Activated CD4-positive, CD25-positive, alpha-beta regulatory T cell (primary cell): ENCODE results near the gene FEV.
A peak's percentile ranks its signal among the peaks of the same experiment; 100 is the strongest.

ENCODE experiments used
- DNase-seq, 4 experiments: peaks; one replicate each; lab custom pipeline; 2025; lab: John Stamatoyannopoulos, UW

The FEV gene

DNA sequence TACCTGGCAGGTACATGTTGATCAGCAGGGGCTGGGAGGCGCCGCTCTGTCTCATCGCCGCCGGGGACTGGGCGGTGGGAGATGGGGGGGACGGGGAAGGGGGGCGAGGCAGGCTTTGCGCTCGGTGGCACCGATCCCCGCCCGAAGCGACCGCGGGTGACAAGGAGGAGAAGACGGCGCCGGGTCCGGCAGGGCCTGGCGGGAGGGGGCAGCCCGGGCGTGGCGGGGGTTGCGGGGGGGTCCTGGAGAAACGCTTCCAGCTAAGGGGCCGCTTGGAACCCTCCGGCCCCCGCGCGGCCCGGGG lies at the start of gene FEV:
TSS of gene FEV (minus strand) at position 164 of the 304 bp plus-strand sequence. CDS start at position 55, 109 bp downstream.
- no peak for DNase-seq

DNA sequence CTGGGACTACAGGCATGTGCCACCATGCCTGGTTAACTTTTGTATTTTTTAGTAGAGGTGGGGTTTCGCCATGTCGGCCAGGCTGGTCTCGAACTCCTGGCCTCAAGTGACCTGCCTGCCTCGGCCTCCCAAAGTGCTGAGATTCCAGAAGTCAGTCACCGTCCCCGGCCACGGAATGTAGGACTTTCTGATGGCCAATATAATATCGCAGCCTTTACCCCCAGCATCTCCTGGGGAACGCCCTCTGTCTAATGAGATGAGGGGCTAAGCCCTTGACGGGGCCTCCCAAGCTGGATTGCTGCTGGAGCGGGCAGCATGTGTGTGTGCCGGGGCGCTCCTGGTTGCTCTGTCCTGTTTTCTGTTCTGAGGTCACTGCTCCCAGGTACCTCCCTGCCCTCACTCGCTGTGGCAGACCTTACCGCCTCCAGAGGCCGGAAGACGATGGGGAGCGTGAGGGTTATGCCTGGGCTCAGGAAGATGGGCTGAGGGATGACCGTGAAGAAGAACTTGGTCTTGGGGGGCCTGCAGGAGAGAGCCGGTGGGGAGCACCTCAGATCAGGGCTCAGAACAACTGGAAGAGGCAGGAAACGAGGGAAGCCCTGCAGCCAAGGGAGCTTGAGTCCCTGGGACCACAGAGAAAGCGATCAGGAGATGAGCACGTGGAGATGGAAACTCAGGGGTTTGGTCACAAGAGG lies 47.2 kb upstream of the FEV start:
- DNase-seq = no peak

DNA sequence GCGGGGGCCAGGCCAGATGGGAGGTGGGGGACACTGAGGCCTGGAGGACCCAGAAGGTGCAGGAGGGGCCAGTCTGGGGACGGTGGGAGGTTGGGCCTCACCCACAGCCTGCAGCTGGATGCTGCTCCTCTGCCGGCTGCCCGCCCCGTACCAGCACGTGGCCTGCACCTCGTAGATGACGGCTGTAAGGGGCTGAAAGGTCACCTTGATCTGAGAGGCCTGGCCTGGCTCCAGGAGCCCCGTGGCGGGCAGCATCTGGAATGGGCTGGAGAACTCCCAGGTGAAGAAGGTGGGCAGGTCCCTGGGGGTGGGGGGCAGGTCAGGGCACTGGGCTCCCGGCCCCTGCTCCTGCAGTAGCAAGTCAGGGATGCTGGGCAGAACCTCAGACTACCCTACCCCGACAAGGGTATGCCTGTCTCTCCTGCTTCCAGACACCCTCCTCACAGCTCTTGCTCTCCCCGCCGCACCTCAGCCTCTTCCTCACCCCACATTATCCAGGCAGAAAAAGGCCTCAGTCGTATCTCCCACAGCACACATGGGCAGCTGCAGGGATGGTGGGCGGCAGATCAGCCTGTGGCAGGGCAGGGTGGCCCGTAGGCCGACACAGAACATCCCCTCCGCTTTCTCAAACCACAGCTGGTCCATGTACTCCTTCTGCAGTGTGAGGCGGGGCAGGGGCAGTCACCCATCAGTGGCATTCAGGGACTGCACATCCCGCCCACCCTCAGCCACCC lies 46.2 kb upstream of the FEV start:
- no peak for DNase-seq

DNA sequence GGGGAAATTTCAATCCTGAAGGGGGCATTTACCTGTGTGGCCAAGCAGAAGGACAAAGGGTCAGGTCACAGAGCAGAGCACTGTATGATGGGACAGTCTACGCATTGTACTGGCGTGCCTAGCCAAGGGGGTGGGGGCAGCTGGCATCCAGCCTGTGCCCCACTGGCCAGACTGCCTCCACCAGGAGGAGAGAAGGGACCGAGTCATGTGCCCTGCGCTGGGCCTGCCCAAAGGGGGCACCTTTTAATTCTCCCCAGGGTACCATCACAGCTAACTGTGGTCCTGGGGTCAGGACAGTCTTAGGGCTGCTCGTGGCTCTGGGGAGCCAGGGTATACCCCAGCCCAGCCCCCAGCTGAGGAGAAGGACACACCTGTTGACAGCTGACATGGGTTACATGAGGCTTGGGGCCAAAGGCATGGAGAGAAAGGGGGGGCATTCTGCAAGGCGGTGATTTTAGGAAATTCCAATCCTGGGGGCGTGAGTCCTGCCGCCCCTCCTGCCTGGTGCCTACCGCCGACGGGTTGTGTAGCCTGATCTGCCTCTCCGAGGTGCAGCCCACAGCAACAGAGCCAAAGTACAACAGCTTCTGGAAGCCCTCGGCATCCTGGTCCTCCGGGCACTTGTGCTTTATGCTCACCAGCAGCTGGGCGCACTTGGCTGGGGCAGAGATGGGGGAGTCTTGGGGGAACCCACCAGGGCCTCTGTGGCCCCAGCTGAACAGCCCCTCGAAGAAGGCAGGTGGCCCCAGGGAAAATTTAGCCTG lies 45.4 kb upstream of the FEV start:
- no peak for DNase-seq

DNA sequence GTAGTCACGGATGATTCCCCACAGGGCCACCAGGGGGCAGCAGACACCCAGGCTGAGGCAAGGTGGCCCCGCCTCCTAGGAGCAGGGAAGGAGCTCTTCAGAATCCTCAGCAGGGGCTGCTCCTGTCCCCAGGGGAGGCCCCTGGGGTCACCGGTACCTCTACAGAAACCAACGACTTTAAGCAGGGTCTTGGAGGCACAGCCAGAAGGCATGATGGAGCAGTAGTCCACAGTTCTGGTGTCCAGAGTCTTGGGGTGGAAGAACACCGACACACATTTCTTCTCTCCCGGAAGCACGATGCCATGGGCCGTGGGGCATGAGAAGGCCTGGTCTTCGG lies 44.8 kb upstream of the FEV start:
- DNase-seq = peak; percentile 13 to 64 (median 50)

DNA sequence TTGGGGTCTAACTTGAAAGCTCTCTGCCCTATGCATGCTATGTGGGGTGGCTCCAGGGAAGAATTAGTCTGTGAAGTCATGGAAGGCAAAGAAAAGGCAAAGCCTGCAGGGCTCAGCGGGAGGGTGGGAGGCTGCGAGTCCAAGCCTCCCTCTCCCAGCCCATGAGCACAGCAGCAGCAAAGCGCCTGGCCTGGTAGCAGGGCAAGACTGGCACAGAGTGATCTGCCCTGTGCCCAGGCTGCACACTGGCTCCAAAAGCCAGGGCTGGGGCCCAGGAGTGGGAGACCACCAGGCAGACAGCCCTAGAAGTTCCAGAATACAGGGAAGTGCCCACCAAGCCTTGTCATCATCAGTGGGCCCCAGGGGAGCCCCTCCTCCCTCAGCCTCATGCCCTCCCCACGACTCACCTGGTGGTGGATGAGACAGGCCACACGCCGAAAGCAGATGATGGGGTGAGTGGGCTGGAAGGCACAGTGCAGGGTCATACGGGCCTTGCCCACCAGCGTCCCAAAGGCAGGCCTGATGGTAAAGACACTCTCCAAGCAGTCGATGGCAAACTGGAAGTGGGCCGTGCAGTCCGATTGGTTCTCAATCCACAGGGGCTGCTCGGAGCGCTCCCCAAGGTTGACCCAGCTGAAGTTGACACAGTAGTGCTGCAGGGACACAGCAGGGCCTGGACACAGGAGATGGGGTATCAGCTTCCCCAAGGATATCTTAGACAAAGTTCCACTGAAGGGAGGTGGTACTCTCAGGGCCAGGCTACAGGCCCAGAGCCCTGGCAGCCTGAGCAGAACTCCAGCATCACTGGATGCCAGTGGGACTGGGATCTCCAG lies 44.2 kb upstream of the FEV start:
- DNase-seq = no peak

DNA sequence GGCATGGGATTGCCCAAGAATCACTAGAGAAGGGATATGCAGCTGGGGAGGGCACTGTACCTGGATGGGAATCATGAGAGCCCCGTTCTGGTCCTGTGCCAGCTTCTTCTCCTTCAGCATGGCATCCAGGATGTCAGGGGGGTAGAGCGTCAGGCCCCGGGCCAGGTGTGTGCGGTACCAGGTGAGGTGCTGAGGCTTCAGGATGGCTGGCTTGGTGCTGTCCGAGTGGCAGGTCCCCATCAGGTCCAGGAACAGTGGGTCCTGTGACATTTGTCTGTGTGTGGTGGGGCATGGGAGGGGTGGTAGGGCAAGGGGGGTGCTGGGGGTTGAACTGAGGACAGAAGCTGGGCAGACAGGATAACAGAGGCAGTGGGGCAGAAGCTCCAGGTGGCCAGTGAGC lies 43.2 kb upstream of the FEV start:
- DNase-seq = no peak

DNA sequence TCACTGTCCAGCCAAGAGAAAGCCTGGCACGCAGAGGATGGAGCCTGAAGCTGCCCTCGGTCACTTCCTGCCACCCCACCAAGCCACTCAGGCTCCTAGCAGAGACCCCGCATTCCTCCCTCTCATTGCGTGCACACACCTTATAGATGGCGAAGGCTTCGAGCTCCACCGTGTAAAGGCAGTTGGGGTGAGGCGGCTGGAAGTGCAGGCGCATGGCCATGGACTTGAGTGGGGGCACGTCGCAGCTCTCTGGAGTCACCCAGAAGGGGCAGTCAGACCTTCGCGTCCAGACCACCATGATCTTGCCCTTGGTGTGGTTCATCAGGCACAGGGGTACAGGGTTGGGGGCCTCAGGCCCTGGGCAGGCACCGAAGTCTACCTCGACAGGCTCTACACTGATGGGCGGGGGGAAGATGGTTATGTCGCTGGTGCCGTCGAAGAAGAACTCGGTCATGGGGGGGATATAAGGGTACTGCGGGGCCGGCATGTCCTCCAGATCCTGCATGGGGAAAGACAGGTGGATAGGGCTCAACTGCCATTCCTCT lies 42.6 kb upstream of the FEV start:
- no peak for DNase-seq

DNA sequence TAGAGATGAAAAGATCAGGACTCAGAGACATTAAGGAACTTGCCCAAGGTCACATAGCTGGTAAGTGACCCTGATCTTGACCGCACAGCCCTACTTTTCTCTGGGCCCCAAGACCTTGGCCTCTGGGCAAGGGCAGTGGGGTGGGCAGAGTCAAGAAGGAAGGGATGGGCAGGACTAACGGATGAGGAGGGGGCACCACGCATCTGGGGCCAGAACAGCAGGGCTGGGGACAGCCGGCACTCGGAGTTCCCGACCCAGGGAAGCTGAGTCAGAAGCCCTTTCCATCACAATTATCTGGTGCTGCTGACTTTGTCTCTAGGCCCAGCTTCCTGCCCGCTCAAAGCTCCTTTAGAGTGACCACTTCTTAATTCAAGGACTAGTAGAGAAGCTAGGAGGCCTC lies 42.0 kb upstream of the FEV start:
- DNase-seq = no peak

DNA sequence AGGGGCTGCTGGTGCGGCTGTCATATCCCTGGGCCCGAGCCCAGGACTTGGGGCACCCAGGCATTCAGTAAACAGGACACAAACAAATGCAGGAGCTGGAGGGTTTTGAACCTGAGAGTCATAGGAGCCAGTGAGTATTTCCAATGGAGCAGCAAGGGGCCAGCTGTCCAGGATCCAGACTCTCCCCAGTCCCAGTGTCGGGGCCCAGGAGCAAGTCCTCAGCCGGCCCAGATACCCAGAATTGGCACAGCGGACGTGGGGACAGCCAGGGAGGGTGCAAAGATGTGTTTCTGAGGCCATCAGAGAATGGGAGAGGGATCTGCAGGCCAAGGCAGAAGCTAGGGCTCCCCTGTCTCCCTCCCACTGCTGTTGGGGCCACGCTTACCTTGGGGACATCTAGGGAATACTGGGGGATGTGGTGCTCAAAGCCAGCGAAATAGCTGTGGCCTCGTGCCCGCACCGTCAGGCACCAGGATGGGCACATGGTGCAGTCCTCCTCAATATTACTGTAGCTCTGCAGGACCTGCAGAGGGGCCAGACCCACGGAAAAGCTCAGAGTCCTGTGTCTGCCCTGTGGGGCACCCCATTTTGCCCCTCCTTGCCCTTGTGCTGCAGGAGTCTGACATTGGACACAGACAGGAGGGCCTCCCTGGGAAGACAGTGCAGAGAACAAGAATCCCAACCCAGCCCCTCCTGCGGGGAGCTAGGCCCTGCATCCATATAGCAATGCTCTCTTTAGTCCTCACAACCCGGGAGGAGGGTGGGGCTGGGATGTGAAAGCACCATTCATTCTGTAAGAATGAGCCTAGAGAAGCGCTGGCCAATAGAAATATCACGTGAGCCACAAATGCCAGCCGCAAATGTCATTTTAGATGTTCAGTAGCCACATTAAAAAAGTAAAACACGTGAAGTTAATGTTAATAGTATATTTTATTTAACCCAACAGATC lies 40.9 kb upstream of the FEV start:
- DNase-seq = no peak

DNA sequence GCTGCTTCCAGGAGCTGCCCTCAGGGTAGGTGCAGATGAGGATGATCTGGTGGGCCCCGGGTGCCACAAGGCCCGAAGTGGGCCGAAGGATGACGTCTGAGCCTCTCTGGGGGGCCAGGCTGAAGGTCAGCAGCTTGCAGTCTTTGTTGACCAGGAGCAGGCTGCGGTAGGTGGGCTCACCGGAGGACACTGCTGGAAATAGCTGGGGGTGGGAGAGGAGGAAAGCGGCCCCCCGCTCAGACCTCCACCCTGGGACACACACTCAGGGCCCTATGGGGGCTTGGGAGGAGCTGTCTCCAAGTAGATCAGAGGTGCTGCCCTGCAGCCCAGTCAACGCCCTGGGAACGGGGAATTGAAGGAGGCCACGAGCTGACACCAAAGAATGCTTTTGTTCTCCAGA lies 39.1 kb upstream of the FEV start:
- DNase-seq = no peak

DNA sequence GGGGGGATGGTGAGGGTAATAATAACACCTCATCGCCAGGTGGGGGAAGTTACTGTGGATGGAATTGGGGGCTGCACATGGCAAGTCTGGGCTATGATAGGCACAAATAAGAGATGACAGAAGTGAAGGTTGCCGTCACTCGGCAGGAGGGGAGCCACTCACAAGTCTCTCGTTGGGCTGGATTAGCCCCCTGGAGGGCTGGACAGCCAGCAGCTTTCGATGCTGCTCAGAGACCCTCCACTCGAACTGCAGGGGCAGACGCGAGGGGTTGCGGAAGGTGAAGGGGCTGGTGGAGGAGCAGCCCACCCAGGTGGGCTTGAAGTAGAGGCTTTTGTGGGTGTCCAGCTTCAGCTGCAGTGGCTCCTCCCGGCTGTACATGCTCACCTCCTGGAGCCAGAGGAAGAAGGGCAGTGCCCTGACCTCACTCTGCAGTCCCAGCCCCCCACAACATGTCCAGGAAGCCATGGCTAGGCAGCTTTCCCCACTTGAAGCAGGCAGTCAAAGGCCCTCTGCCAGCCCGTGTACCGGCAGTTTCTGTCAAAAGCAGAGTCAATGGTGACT lies 38.1 kb upstream of the FEV start:
- no peak for DNase-seq

DNA sequence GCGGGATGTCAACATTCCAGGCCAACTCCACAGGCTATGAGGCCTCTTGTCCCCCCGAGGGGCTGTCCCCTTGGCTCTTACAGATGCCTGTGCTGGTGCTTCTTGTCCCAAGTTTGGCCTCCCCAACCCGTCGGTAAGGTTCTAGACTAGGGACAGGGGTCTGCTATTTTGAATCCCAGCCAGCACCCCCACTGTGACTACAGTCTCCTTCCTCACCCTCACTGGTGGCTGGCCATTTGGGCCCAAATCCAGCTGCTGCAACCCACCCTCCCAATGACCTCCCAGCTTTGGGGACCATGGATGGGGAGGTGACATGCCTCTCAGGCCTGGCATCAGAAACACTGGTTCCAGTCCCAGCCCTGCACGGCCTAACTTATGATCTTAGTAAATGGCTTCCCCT lies 37.6 kb upstream of the FEV start:
- DNase-seq = no peak

DNA sequence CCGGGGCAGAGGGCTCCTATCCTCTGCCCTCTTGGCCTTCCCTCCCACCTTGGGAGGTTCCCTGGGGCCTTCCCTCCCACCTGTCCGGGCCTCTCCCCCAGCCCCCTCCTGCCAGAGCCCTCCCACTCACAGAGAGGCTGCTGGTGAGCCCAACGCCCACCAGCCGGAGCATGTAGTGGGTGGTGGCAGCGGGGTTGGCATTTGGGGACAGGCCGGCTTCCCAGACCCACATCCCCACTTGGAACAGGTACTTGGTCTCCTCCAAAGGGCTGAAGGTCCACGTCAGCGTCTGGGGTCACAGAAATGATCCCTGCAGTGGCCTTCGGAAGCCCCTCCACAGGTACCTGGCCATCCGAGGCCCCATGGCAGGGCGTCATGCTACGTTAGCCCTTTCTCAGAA lies 37.1 kb upstream of the FEV start:
- no peak for DNase-seq

DNA sequence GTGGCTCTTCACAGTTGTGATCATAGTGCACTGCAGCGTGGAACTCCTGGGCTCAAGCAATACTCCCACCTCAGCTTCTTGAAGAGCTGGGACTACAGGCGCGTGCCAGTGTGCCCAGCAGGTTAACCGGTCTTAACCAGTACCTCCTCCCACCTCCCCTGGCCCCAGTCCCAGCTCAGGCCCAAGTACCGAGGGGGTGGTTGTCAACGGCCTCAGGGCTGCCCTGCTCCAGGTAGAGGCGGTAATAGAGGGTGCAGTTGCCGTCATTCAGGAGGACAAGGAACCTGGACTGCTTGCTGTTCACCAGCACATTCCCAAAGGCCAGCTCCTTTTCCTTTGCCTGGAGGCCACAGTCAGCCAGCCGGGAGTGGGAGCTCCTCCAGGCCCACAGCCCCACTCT lies 36.6 kb upstream of the FEV start:
- DNase-seq = no peak

DNA sequence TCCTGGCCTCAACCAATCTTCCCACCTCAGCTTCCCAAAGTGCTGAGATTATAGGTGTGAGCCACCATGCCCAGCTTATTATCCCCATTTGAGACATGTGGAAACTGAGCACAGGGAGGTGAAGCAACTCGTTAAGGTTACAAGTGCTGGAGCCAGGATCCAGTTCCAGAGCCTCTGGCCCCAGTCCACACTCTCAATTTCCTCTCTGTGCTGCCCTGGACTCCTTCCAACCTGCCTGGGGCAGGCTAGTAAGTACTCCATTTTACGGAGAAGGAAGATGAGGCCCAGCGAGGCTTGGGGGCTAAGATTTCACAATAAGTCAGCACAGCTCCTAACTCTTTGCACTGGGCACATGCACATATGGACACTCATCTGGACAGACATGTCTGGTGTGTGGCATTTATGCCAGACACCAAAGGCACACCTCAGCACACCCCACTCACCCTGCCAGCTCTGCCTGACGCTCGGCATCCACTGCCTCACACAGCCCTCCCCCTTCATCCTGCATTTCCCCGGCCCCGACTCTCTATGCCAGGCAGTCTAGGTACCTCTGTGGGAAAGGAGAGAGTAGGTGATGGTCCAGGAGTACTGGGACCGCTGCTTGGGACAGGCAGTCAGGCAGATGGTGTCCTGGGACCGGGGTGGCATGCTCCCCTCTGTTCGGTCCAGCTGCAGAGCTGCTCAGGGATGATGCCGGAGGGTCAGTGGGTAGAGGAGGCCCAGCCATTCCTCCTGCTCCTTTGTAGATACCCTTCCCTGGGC lies 35.8 kb upstream of the FEV start:
- no peak for DNase-seq

DNA sequence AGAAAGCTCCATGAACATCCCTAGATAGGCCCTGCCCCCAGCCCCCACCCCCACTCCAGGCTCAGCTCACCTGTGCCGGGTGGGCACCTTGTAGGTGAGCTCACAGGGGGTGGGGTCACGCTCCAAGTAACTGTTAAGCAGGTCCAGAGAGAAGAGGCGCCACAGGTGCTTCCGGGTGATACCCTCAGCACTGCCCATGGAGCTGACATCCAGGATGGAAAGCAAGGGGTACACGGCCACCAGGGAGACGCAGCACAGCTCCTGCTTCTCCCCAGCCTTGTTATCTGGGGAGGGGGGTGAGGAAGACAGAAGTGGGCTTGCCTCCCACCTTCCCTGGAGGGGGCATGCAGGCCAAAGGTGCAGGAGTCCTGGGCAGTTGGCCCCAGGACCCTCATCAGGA lies 34.5 kb upstream of the FEV start:
- DNase-seq = no peak

DNA sequence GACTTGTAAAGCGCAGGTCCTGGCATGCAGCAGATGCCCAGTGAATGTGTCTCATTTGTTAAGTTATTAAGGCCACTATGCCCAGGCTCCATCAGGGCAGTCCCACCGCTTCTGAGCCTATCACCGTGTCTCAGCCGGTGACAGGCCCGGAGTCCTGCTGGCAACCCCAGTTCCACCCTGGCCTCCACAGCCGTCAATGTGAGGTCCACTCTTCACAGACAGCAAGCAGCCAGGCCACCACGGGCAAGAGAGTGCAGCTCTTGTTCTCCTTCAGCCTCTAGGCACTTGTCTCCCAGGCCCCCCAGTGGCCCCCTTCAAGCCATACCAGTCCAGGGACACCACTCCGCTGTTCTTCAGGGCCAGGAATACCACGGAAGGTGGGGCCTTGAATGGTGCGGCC lies 33.7 kb upstream of the FEV start:
- DNase-seq = no peak

DNA sequence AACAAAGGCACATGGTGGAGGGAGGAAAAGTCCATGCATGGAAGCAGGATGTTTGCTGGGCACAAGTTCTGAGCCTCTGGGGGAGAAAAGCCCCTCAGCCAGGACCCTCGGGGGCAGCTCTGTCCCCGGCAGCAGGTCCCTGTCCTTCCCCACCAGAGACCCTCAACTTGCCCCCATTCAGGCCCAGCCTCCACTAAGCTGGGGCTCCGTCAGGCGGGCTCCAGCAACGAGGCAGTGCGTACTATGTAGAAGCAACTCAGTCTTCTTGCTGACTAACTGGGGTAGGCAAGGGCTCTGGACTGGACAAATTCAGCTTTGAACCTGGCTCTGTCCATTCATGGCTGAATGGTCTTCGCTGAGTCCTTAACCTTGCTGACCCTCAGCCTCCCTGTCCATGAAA lies 33.3 kb upstream of the FEV start:
- DNase-seq = no peak
